ENCODE results near the gene DLD.

Gene DLD

DNA sequence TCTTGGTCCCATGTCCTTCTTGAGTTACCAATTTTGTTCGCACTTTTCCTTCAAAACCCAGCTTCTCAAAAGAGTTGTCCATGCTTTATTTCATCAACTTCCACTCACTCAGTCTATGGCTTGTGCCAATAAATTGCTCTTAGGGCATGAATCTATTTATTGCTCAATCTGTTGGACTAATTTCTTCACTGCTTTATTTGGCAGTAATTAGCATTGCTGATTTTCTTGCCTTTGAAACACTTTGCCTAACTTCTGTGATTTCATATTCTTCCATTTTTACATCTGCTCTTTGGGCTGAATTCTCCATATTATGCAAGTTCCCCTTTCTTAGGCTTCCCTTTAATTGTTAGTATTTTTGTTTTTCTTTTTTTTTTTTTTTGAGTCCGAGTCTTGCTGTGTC lies 16.8 kb downstream of the DLD start:
- Histone ChIP-seq H3K4me3 (replicated peaks; ENCODE audit: low read depth, low read length) (no peak overlapping the region), H3K27me3 (replicated peaks; ENCODE audit: control insufficient read depth, insufficient read depth, low read length) (no peaks in the 10 kb centered on the region), H3K36me3 (ENCODE audit: control insufficient read depth, insufficient read depth, low read length) (peaks cover 7% of the 10 kb centered on the region)
- no peak for DNase-seq (ENCODE audit: extremely low read depth, insufficient read length)
- TF ChIP-seq, protein P1, sequence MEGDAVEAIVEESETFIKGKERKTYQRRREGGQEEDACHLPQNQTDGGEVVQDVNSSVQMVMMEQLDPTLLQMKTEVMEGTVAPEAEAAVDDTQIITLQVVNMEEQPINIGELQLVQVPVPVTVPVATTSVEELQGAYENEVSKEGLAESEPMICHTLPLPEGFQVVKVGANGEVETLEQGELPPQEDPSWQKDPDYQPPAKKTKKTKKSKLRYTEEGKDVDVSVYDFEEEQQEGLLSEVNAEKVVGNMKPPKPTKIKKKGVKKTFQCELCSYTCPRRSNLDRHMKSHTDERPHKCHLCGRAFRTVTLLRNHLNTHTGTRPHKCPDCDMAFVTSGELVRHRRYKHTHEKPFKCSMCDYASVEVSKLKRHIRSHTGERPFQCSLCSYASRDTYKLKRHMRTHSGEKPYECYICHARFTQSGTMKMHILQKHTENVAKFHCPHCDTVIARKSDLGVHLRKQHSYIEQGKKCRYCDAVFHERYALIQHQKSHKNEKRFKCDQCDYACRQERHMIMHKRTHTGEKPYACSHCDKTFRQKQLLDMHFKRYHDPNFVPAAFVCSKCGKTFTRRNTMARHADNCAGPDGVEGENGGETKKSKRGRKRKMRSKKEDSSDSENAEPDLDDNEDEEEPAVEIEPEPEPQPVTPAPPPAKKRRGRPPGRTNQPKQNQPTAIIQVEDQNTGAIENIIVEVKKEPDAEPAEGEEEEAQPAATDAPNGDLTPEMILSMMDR (IDR thresholded peaks at IDR 0.05; ENCODE audit: insufficient read depth, low read length, poor library complexity, severe bottlenecking), result no peak

- DNase-seq (ENCODE audit: extremely low read depth, insufficient read length), result no peak
- peaks cover 7% of the 10 kb centered on the region for H3K36me3 ChIP-seq (ENCODE audit: control insufficient read depth, insufficient read depth, low read length)
- TF ChIP-seq, protein P1 (IDR thresholded peaks at IDR 0.05; ENCODE audit: insufficient read depth, low read length, poor library complexity, severe bottlenecking), result no peak
Observed at GRCh38 chr7:107909445-107909844, 18.5 kb downstream of the DLD start.

DNA sequence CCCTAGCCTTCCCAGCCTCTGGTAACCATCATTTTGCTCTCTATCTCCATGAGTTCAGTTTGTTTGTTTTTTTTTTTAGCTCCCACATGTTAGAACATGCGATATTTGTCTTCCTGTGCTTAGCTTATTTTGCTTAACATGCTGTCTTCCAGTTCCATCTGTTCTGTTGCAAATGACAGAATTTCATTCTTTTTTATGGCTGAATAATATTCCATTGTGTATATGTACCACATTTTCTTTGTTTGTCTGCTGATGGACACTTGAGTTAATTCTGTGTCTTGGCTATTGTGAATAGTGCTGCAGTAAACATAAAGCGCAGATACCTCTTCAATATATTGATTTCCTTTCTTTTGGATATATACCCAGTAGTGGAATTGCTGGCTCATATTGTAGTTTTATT lies 21.0 kb downstream of the DLD start:
- Histone ChIP-seq H3K27me3 (replicated peaks; ENCODE audit: control insufficient read depth, insufficient read depth, low read length) (no peaks in the 10 kb centered on the region), H3K4me3 (replicated peaks; ENCODE audit: low read depth, low read length) (no peak overlapping the region), H3K36me3 (ENCODE audit: control insufficient read depth, insufficient read depth, low read length) (peaks cover 4% of the 10 kb centered on the region)
- TF ChIP-seq, protein P1 (IDR thresholded peaks at IDR 0.05; ENCODE audit: insufficient read depth, low read length, poor library complexity, severe bottlenecking), result no peak
- no peak for DNase-seq (ENCODE audit: extremely low read depth, insufficient read length)

More at GRCh38 chr7:107909445-107909844, 18.5 kb downstream of the DLD start:
- H3K4me3 ChIP-seq (replicated peaks; ENCODE audit: low read depth, low read length), result no peak overlapping the region
- H3K27me3 ChIP-seq (replicated peaks; ENCODE audit: control insufficient read depth, insufficient read depth, low read length), result no peaks in the 10 kb centered on the region

DNA sequence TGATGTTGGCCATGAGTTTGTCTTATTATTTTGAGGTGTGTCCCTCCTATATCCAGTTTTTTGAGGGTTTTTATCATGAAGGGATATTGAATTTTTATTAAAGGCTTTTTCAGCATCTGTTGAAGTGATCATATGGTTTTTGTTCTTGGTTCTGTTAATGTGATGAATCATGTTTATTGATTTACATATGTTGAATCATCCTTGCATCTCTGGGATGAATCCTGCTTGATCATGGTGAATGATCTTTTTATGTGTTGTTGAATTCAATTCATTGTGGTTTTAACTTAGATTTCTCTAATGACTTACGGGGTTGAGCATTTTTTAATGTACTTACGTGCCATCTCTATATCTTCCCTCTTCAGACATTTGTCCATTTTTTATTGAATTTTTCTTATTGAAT lies 22.9 kb downstream of the DLD start:
- DNase-seq (ENCODE audit: extremely low read depth, insufficient read length), result no peak
- Histone ChIP-seq H3K36me3 (ENCODE audit: control insufficient read depth, insufficient read depth, low read length) (peaks cover 1% of the 10 kb centered on the region), H3K4me3 (replicated peaks; ENCODE audit: low read depth, low read length) (no peak overlapping the region), H3K27me3 (replicated peaks; ENCODE audit: control insufficient read depth, insufficient read depth, low read length) (no peaks in the 10 kb centered on the region)
- TF ChIP-seq, protein P1 (IDR thresholded peaks at IDR 0.05; ENCODE audit: insufficient read depth, low read length, poor library complexity, severe bottlenecking), result no peak

- no peaks in the 10 kb centered on the region for H3K27me3 ChIP-seq (replicated peaks; ENCODE audit: control insufficient read depth, insufficient read depth, low read length)
- peaks cover 1% of the 10 kb centered on the region for H3K36me3 ChIP-seq (ENCODE audit: control insufficient read depth, insufficient read depth, low read length)
- no peak for DNase-seq (ENCODE audit: extremely low read depth, insufficient read length)
- H3K4me3 ChIP-seq (replicated peaks; ENCODE audit: low read depth, low read length), result no peak overlapping the region
- TF ChIP-seq, protein P1 (IDR thresholded peaks at IDR 0.05; ENCODE audit: insufficient read depth, low read length, poor library complexity, severe bottlenecking), result no peak
Observed at GRCh38 chr7:107914831-107915230, 23.8 kb downstream of the DLD start.

DNA sequence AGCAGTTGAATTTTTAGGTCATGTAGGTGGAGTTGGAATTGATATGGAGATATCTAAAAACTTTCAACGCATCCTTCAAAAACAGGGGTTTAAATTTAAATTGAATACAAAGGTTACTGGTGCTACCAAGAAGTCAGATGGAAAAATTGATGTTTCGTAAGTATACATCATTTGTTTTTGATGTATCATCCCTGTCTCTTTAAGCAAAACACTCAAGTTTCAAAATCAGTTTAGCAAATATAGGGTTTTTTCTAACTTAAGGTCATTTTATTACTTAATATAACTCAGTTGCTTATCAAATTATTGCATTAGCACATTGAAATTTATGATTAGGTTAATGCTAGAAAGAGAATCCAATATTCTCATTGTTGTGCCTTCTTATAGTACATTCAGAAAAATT lies 24.6 kb downstream of the DLD start:
- peaks cover 3% of the 10 kb centered on the region for H3K36me3 ChIP-seq (ENCODE audit: control insufficient read depth, insufficient read depth, low read length)
- H3K4me3 ChIP-seq (replicated peaks; ENCODE audit: low read depth, low read length), result no peak overlapping the region
- no peak for DNase-seq (ENCODE audit: extremely low read depth, insufficient read length)
- TF ChIP-seq, protein P1 (IDR thresholded peaks at IDR 0.05; ENCODE audit: insufficient read depth, low read length, poor library complexity, severe bottlenecking), result no peak
- no peaks in the 10 kb centered on the region for H3K27me3 ChIP-seq (replicated peaks; ENCODE audit: control insufficient read depth, insufficient read depth, low read length)
